Body of pancreas (tissue), 4 donors: ENCODE data around the gene TRIM3.

Source experiments
- CTCF ChIP-seq, 7 experiments: fragments of 450-650 bp in 4 of 7; fragments of 200-600 bp in 3 of 7; sonication (generic) in 3 of 7; IDR thresholded peaks; one replicate each; pipeline ENCODE4 v1.5.1; 2016 to 2019; ENCODE audit warnings: antibody characterized with exemption in 7 of 7
- POLR2A ChIP-seq, 3 donors: fragments of 450-650 bp; IDR thresholded peaks; one replicate each; pipeline ENCODE4 v1.6.1; 2016; ENCODE audit warnings: antibody characterized with exemption in 3 of 3, mild to moderate bottlenecking in 2 of 3

- TF ChIP-seq CTCF (IDR thresholded peaks at IDR 0.05) (no peak), POLR2A (IDR thresholded peaks at IDR 0.05) (no peak)
Measured at GRCh38 chr11:6485661-6486060, 11.9 kb upstream of the TRIM3 start.
